NCI-H2196 (cell line): ENCODE data around the gene DSCAML1.

Source experiments
- DNase-seq: peaks from one replicate; lab custom pipeline; 2025; ENCODE audit not compliant: unreplicated experiment; lab: John Stamatoyannopoulos, UW

DSCAML1 gene, protein sequence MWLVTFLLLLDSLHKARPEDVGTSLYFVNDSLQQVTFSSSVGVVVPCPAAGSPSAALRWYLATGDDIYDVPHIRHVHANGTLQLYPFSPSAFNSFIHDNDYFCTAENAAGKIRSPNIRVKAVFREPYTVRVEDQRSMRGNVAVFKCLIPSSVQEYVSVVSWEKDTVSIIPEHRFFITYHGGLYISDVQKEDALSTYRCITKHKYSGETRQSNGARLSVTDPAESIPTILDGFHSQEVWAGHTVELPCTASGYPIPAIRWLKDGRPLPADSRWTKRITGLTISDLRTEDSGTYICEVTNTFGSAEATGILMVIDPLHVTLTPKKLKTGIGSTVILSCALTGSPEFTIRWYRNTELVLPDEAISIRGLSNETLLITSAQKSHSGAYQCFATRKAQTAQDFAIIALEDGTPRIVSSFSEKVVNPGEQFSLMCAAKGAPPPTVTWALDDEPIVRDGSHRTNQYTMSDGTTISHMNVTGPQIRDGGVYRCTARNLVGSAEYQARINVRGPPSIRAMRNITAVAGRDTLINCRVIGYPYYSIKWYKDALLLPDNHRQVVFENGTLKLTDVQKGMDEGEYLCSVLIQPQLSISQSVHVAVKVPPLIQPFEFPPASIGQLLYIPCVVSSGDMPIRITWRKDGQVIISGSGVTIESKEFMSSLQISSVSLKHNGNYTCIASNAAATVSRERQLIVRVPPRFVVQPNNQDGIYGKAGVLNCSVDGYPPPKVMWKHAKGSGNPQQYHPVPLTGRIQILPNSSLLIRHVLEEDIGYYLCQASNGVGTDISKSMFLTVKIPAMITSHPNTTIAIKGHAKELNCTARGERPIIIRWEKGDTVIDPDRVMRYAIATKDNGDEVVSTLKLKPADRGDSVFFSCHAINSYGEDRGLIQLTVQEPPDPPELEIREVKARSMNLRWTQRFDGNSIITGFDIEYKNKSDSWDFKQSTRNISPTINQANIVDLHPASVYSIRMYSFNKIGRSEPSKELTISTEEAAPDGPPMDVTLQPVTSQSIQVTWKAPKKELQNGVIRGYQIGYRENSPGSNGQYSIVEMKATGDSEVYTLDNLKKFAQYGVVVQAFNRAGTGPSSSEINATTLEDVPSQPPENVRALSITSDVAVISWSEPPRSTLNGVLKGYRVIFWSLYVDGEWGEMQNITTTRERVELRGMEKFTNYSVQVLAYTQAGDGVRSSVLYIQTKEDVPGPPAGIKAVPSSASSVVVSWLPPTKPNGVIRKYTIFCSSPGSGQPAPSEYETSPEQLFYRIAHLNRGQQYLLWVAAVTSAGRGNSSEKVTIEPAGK (N-terminal part only)

GRCh38 chr11:117796872-117797529 is at the start of gene DSCAML1:
TSS of gene DSCAML1 (minus strand) at chr11:117797216. CDS start at chr11:117797079, 137 bp downstream.
- DNase-seq, result peak; percentile 56

DNA sequence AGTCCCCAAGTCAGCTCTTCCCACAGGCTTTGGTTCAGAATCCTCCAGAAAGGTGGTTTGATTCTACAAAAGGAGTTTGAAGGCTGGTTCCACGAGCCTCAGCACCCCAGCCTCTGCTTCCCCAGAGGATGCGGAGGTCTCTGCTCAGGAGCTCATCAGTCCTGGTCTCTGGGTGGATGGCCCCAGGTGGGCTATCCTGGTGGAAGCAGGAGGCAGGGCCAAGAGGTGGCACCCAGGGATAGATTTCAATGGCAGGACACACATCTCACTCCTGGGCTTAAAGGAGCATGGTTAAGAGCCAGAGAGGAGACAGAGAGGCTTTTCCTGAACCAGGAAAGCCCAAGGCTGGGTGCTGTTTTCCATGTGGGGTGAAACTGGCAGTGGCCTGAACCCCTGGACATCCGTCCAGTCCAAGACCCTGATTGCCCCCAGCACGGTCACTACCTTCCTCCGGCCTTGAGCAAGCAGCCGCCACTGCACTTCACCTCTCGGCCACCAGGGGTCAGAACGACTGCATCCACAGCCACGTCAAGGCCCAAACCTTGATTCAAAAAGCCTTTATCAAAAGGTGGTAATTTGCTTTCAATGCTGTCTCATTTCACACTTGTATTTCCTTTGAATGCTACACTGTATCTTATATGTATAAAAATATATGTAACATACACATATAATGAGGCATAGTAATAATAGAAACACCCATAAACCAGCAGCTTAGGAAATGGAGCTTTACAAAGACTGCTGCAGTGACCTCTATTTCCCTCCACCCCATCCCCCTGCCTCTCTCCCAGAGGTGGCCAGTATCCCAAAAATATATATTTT is 46.9 kb upstream of the DSCAML1 start:
- DNase-seq, result peak; percentile 80

DNA sequence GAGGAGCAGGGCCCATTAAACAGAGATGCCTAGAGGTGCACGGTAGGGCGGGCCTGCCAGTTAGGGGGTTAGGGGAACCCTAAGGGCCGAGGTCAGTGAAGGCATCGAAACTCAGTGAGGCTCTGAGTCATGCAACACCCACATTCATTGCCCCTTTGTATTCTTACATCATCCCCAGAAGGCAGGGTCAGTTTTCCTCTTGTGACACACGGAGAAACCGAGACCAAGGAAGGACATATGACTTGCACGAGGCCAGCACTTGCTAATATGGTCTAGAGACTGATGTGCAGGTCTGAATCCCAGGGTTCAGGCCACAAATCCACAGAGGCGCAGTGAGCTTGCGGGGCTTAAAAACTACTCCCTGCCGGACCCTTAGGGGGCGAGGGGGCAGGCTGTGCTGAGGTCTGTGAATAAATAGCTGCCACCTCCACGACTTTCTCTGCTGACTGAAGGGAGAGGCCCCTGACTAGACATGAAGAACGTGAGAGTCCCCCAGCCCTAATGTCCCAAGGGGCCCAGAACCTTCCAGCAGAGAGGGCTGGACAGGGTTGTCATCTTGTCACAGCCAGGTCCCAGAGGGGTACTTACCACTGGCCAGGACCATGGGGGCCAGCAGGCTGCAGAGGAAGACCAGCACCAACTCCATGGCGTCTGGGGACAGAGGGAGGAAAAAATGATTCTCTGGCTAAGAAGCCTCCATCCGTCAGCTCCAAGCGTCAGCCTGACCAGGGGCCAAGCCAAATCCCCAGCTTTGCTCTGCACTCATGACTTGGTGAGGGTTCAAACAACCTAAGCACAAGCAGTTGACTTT is 45.3 kb upstream of the DSCAML1 start:
- DNase-seq, result no peak

GRCh38 chr11:117841551-117842031 is 44.6 kb upstream of the DSCAML1 start:
- DNase-seq, result no peak

DNA sequence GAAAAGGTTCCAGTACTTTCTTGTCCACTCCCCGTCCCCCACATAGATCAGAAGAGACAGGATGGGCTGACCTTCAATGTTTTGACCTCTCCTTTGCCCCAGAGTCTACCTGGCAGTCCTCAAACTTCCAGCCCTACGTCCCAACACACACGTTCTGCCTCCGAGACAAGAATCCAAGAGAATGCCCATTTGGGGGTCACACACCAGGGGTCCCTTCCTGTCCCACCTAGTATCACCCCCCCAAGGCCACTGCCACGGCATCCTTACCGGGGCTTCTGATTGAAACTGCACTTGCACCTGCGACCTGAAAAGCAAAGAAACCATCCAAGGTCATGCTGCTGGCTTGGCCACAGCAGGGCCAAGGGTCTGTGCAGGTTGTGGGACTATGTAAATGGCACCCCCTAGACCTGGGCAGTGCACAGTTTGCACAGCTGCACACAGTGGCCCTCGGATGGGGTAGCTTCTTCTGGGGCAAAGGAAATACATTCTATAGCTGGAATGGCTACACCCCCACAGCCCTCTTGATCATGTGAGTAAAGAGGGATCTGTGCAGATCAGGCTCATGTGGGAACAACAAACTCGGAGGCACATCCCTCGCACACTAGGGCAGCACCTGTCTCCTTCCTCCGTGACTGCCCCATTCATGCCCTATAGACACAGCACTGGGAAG is 44.0 kb upstream of the DSCAML1 start:
- DNase-seq, result no peak

DNA sequence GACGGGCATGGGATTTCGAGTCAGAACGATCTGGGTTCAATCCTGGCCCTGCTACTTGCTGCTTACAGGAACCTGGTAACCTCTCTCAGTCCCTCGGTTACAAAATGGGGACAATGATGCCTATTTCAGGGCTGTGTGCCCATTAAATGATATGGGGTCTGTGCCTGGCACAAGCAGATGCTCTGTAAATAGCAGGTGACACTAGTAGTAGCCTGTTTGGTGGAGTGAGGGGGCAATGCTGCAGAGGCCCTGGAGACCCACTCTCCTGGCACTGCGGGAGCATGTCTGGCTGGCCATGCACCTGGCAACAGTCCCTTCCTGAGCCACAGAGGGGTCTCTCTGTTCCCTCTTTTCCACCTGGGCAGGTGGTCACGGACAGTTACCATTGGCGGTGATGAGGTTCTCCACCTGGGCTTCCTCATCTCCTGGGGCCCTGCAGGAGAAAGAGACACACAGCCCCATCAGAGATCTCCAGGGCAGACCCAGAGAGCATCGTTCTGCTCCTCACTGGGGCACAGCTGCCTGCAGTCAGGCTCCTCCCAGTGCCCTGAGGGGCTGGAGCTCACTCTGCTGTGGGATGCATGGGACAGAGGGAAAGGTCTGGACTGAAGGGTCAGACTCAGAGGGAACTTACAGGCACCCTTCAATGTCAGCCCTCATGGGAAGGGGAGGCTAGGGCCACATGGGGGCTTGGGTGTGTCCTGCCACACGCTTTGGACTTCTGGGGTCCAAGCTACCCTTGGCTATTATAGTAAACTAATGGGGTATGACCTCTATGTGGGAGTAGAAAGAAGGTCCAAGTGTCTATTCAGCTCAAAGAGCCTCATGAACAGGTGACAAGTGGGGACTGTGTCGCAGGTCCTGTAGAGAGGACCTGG is 43.2 kb upstream of the DSCAML1 start:
- no peak for DNase-seq

DNA sequence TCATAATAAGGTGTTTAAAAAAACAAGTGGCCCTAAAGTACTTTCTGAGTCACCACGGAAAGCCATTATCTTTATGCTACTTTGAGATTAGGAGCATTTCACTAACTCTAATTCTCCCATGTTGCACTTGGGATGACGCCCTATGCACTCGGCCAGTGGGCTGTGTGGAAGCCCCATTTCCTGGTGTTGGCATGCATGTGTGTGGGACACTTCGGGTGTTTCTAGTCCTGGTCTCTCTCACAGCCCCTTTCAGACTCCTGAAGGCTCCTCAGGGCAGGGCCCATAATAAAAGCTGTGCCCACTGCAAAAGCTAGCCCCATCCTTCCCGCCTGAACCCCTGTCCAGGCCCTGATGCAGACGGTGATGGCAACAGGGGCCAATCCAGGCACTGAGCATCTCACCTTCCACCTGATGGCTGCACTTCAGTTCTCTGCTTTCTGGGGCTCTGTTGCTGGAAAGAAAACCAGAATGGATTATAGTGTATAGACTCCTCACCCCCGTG is 42.4 kb upstream of the DSCAML1 start:
- no peak for DNase-seq

DNA sequence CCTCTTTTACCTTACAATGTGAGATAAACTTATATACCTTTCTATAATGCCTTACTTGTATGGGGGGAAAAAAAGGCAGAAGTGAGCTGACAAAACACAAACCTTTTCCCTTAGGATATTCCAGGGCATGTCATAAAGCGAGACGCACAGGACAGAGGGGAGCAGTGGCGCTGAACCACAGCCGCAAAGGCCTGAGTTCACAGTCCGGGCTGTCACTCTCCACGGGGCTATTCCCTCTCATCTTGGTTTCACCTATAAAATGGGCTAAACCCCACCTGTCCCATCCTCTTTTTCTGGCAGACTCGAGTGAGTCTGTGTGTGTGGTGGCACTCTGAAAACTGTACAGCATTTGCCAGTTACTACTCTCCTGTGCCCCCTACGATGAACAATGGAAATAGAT is 41.9 kb upstream of the DSCAML1 start:
- DNase-seq, result no peak

GRCh38 chr11:117837791-117838190 is 40.8 kb upstream of the DSCAML1 start:
- DNase-seq, result no peak

DNA sequence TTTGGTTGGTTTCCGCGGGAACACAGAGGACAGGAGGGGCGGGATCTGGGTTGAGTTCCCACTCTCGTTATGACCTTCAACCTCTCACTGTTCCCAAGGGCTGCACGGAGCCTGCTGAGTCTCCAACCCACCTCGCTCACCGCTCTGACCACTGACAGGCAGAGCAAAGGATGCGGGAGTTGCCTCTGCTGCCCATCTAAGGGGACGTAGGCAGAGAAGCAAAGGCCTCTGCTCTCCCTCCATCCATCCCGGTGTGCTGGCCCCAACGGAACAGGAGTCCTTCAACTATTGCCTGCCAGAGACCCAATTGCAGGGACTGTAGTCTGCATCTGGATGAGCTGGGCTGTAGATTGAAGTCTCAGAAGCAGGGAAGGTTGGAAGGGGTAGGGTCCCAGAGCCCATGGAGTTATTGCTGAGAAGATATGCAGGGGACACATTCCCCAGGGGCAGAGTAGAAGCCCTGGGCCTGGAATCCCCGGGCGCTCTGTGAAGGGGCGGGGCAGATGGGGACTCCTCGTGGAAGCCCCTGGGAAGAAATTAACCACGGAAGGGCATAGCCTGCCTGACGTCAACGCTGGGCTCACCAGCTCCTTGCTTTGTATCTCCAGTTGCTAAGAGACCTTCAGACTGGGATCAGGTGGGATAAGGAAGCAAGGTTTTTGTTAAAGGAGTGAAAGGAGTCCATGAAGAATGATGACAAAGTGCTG is 40.2 kb upstream of the DSCAML1 start:
- no peak for DNase-seq

DNA sequence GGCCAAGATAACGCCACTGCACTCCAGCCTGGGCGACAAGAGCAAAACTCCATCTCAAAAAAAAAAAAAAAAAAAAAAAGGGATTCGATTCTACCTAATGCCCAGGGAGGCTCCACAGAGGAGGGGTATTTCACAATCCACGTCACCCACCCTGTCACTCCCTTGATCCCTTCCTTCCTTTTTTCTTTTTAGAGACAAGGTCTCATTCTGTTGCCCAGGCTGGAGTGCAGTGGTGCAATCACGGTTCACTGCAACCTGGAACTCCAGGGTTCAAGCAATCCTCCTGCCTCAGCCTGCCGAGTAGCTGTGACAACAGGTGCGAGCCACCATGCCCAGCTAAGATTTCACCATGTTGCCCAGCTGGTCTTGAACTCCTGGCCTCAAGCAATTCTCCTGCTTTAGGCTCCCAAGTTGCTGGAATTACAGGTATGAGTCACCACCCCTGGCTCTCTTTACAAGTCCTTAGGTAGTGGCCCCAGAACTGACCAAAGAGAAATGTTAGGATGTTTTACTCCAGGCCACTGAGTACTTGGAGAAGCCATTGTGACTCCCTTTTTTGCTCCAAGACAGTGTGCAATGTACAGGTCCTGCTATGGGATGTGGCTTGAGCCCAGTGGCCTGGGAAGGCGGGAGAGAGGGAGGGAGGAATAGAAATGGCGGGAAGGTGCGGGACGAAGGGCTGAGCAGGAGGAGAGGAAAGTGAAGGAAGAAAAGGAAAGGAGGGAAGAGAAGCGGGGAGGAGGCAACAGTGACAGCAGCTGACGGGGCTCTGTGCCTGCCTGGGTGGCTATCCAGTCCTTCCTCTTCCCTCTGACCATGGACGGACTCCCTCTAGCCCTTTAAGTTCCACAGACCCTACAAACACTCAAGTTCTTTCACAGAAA is 39.3 kb upstream of the DSCAML1 start:
- no peak for DNase-seq

GRCh38 chr11:117835576-117835975 is 38.6 kb upstream of the DSCAML1 start:
- no peak for DNase-seq

DNA sequence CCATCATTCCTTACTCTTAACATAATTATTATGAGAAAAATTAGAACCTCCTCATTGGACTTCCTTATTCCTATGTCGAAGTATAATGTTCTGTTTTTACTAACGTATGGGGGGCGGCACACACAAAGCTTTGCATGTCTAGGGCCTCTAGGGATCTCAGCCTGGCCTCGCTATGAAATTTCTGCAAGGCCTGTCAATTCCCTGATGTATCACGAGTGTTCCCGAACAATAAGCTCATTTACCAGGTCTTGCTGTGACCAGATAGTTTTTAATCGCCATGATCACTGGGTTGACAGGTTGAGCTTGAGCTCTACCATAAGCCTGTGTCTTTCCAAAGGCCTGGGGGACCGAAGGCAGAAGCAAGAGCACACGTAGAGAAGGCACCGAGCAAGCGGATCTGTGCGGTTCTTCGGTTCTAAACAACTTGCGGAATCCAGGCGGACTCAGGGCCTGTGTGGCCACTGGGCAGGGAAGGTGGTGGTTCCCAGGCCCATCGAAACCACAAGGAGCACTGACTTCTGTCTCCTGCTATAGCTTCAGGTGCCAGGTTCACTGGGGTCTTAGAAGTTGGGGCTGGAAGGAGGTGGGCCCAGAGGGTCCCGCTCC is 37.9 kb upstream of the DSCAML1 start:
- DNase-seq, result no peak

- no peak for DNase-seq
Measured at GRCh38 chr11:117834068-117834810, 37.2 kb upstream of the DSCAML1 start.
